H9 (cell line): ENCODE results near the gene SPTAN1. TPM values are rescaled to one million over a fixed set of nuclear protein-coding genes. Genes with fewer than 3 reads are reported as not detected.

Experiments
- DNase-seq: peaks from one replicate; pipeline ENCODE4 v3.0.0-alpha.2; 2017
- H2AFZ ChIP-seq: one replicate; pipeline ENCODE4 v1.6.1; 2013; ENCODE audit warnings: mild to moderate bottlenecking, low read length, control low read depth, moderate library complexity
- H2AK5ac ChIP-seq: 2 replicates; pipeline ENCODE4 v1.6.1; 2013; ENCODE audit warnings: low read length, control low read depth, mixed read lengths; ENCODE audit not compliant: insufficient read length
- H2BK120ac ChIP-seq: one replicate; pipeline ENCODE4 v1.6.1; 2013; ENCODE audit warnings: low read depth, mild to moderate bottlenecking, low read length, control low read depth, inconsistent platforms; ENCODE audit not compliant: poor library complexity, severe bottlenecking
- H2BK12ac ChIP-seq: 2 replicates; pipeline ENCODE4 v1.6.1; 2013; ENCODE audit warnings: low read length, control low read depth, mixed read lengths, low read depth; ENCODE audit not compliant: insufficient read length
- H2BK15ac ChIP-seq: 2 replicates; pipeline ENCODE4 v1.6.1; 2013; ENCODE audit warnings: low read depth, low read length, control low read depth
- H2BK20ac ChIP-seq: one replicate; pipeline ENCODE4 v1.6.1; 2013; ENCODE audit warnings: low read depth, mild to moderate bottlenecking, low read length, control low read depth, inconsistent platforms; ENCODE audit not compliant: poor library complexity, severe bottlenecking
- H2BK5ac ChIP-seq: 2 replicates; pipeline ENCODE4 v1.6.1; 2013; ENCODE audit warnings: low read length, control low read depth, mixed read lengths; ENCODE audit not compliant: insufficient read length
- H3K14ac ChIP-seq: 2 replicates; pipeline ENCODE4 v1.6.1; 2013; ENCODE audit warnings: low read length, control low read depth; ENCODE audit not compliant: insufficient read depth
- H3K18ac ChIP-seq: 2 replicates; pipeline ENCODE4 v1.6.1; 2013; ENCODE audit warnings: low read depth, mild to moderate bottlenecking, mixed read lengths, low read length, control low read depth; ENCODE audit not compliant: insufficient read length
- H3K23ac ChIP-seq: 2 replicates; pipeline ENCODE4 v1.6.1; 2013; ENCODE audit warnings: low read length, control low read depth, mixed read lengths, low read depth; ENCODE audit not compliant: insufficient read length
- H3K23me2 ChIP-seq: 2 replicates; pipeline ENCODE4 v1.6.1; 2013; ENCODE audit warnings: low read depth, mild to moderate bottlenecking, mixed read lengths, low read length, control low read depth; ENCODE audit not compliant: insufficient read length, poor library complexity, severe bottlenecking
- H3K27ac ChIP-seq: 2 replicates; pipeline ENCODE4 v1.5.1; 2013; ENCODE audit warnings: low read length, control low read depth, mixed read lengths, low read depth; ENCODE audit not compliant: insufficient read length
- H3K27me3 ChIP-seq: 2 replicates; pipeline ENCODE4 v1.6.1; 2013; ENCODE audit warnings: low read length, control low read depth, inconsistent platforms; ENCODE audit not compliant: insufficient read depth
- H3K4ac ChIP-seq: 2 replicates; pipeline ENCODE4 v1.6.1; 2013; ENCODE audit warnings: low read depth, mild to moderate bottlenecking, control low read depth, inconsistent platforms, low read length, moderate library complexity
- H3K4me1 ChIP-seq: 2 replicates; pipeline ENCODE4 v1.6.1; 2013; ENCODE audit warnings: low read length, control low read depth, inconsistent platforms; ENCODE audit not compliant: insufficient read depth
- H3K4me2 ChIP-seq: 2 replicates; pipeline ENCODE4 v1.6.1; 2013; ENCODE audit warnings: low read length, control low read depth, mixed read lengths; ENCODE audit not compliant: insufficient read length, insufficient read depth
- H3K56ac ChIP-seq: 2 replicates; pipeline ENCODE4 v1.6.1; 2013; ENCODE audit warnings: low read depth, mild to moderate bottlenecking, mixed read lengths, low read length, control low read depth; ENCODE audit not compliant: insufficient read length
- H3K79me1 ChIP-seq: 2 replicates; pipeline ENCODE4 v1.6.1; 2013; ENCODE audit warnings: low read depth, mild to moderate bottlenecking, moderate library complexity, low read length, control low read depth, inconsistent platforms; ENCODE audit not compliant: insufficient read depth, poor library complexity, severe bottlenecking
- H3K79me2 ChIP-seq: 2 replicates; pipeline ENCODE4 v1.6.1; 2013; ENCODE audit warnings: low read length, control low read depth, inconsistent platforms; ENCODE audit not compliant: insufficient read depth
- H3K9ac ChIP-seq: 2 replicates; pipeline ENCODE4 v1.6.1; 2013; ENCODE audit warnings: low read length, control low read depth, mixed read lengths; ENCODE audit not compliant: insufficient read length; ENCODE audit errors: extremely low read depth
- H3K9me3 ChIP-seq: one replicate; pipeline ENCODE4 v1.6.1; 2013; ENCODE audit warnings: low read depth, low read length, inconsistent platforms; ENCODE audit not compliant: control insufficient read depth
- H3T11ph ChIP-seq: one replicate; pipeline ENCODE4 v1.6.1; 2013; ENCODE audit warnings: mild to moderate bottlenecking, low read length, control low read depth, inconsistent platforms
- H4K20me1 ChIP-seq: one replicate; pipeline ENCODE4 v1.6.1; 2013; ENCODE audit not compliant: control insufficient read depth, insufficient read length, insufficient read depth
- H4K5ac ChIP-seq: 2 replicates; pipeline ENCODE4 v1.6.1; 2013; ENCODE audit warnings: low read depth, mild to moderate bottlenecking, mixed read lengths, low read length, control low read depth; ENCODE audit not compliant: insufficient read length
- H4K8ac ChIP-seq: replicated peaks from 2 replicates; pipeline ENCODE4 v1.6.1; 2013; ENCODE audit warnings: low read length, control low read depth, mixed read lengths, low read depth; ENCODE audit not compliant: insufficient read length
- H4K91ac ChIP-seq: 2 replicates; pipeline ENCODE4 v1.6.1; 2013; ENCODE audit warnings: low read depth, mild to moderate bottlenecking, moderate library complexity, mixed read lengths, low read length, control low read depth; ENCODE audit not compliant: insufficient read length
- H3K27ac Mint-ChIP-seq, 3 experiments: 2 replicates in 2 of 3; 3 replicates in 1 of 3; pipeline ENCODE4 v1.8.0; 2020 to 2021; ENCODE audit warnings: mixed read lengths in 3 of 3, mild to moderate bottlenecking in 1 of 3, moderate library complexity in 1 of 3
- H3K27me3 Mint-ChIP-seq: 2 replicates; pipeline ENCODE4 v1.8.0; 2021; ENCODE audit warnings: low read depth, mild to moderate bottlenecking, moderate library complexity, mixed read lengths
- H3K36me3 Mint-ChIP-seq, 3 experiments: 2 replicates in 2 of 3; 3 replicates in 1 of 3; pipeline ENCODE4 v1.8.0; 2020 to 2021; ENCODE audit warnings: low read depth in 3 of 3, mixed read lengths in 3 of 3; ENCODE audit not compliant: insufficient read depth in 1 of 3
- H3K4me1 Mint-ChIP-seq, 2 experiments: 2 replicates each; pipeline ENCODE4 v1.8.0; 2020; ENCODE audit warnings: mixed read lengths in 2 of 2
- H3K4me3 Mint-ChIP-seq, 2 experiments: 2 replicates in 1 of 2; 3 replicates in 1 of 2; pipeline ENCODE4 v1.8.0; 2020 to 2021; ENCODE audit warnings: mild to moderate bottlenecking in 2 of 2, mixed read lengths in 2 of 2, moderate library complexity in 1 of 2
- H3K9me3 Mint-ChIP-seq, 2 experiments: 2 replicates in 1 of 2; 3 replicates in 1 of 2; pipeline ENCODE4 v1.8.0; 2020; ENCODE audit warnings: mild to moderate bottlenecking in 2 of 2, mixed read lengths in 2 of 2, moderate library complexity in 1 of 2
- CTCF ChIP-seq: fragments of 200-600 bp; sonication (generic); conservative IDR thresholded peaks from 3 replicates; pipeline ENCODE4 v1.8.0; 2021; ENCODE audit warnings: antibody characterized with exemption, mild to moderate bottlenecking
- WGBS: extraction: QIAGEN DNeasy Blood & Tissue Kit; methylation state at CpG from one replicate; pipeline ENCODE4 v1.1.7; 2013; ENCODE audit warnings: missing lambda C conversion rate, low lambda C conversion rate, mixed read lengths; ENCODE audit not compliant: insufficient read length; ENCODE audit errors: extremely low coverage; 5-methylcytosine and 5-hydroxymethylcytosine counted together
- total RNA-seq: library from RNA; stranded (reverse); gene quantifications from 2 replicates; pipeline ENCODE4 v1.2.1, GENCODE V29; 2021

SPTAN1 gene
- total RNA-seq, 1 experiment from 2014 or later = 213 TPM

- Histone ChIP-seq H3K23me2 (no peaks in the 10 kb centered on the region), H4K91ac (no peak overlapping the region), H3K79me2 (no peaks in the 10 kb centered on the region), H3K23ac (no peak overlapping the region), H3K56ac (no peak overlapping the region), H2BK15ac (no peak overlapping the region), H3K79me1 (no peaks in the 10 kb centered on the region), H2AK5ac (no peak overlapping the region), H4K8ac (no peak overlapping the region), H3K9ac (no peak overlapping the region), H4K20me1 (no peaks in the 10 kb centered on the region), H4K5ac (no peak overlapping the region), H3K14ac (no peak overlapping the region), H3T11ph (no peak overlapping the region), H2AFZ (no peak overlapping the region), H3K4me2 (no peak overlapping the region), H3K4me1 (no peaks in the 10 kb centered on the region), H3K18ac (no peak overlapping the region), H3K27me3 (no peaks in the 10 kb centered on the region), H2BK120ac (no peak overlapping the region), H2BK5ac (no peak overlapping the region), H3K4ac (no peak overlapping the region), H2BK12ac (no peak overlapping the region), H3K27ac (no peak overlapping the region), H2BK20ac (no peak overlapping the region), H3K9me3 (no peaks in the 10 kb centered on the region)
- Mint-ChIP-seq H3K4me3 (no peak overlapping the region), H3K36me3 (peaks cover 25 to 89% (median 84%) of the 10 kb centered on the region in 3 experiments; a peak in 6 of 7 replicates), H3K27ac (no peak overlapping the region), H3K4me1 (no peaks in the 10 kb centered on the region), H3K27me3 (no peaks in the 10 kb centered on the region), H3K9me3 (no peaks in the 10 kb centered on the region)
- WGBS = no CpG with 5 or more reads among the region's 12 CpGs
- no peak for DNase-seq
- no peak for TF ChIP-seq CTCF
Observed at GRCh38 chr9:128611600-128612394, 59.4 kb downstream of the SPTAN1 start.
